Suprapubic skin (tissue), 3 donors: ENCODE data around the gene RALGPS2.

Experiments
- POLR2A ChIP-seq, 2 donors: fragments of 450-650 bp; IDR thresholded peaks; one replicate each; pipeline ENCODE4 v1.6.1; 2017; ENCODE audit warnings: antibody characterized with exemption in 2 of 2, mild to moderate bottlenecking in 2 of 2, moderate library complexity in 2 of 2
- TF ChIP-seq, protein P1 (sequence below), 2 donors: fragments of 200-600 bp in 1 of 2; fragments of 450-650 bp in 1 of 2; sonication (generic) in 1 of 2; IDR thresholded peaks; one replicate each; pipeline ENCODE4 v1.5.1; 2016 to 2019; ENCODE audit warnings: antibody characterized with exemption in 2 of 2, mild to moderate bottlenecking in 1 of 2, moderate library complexity in 1 of 2

GRCh38 chr1:178966312-178966711 is 241.3 kb downstream of the RALGPS2 start:
- no peak for TF ChIP-seq POLR2A (IDR thresholded peaks at IDR 0.05)
- TF ChIP-seq, protein P1, sequence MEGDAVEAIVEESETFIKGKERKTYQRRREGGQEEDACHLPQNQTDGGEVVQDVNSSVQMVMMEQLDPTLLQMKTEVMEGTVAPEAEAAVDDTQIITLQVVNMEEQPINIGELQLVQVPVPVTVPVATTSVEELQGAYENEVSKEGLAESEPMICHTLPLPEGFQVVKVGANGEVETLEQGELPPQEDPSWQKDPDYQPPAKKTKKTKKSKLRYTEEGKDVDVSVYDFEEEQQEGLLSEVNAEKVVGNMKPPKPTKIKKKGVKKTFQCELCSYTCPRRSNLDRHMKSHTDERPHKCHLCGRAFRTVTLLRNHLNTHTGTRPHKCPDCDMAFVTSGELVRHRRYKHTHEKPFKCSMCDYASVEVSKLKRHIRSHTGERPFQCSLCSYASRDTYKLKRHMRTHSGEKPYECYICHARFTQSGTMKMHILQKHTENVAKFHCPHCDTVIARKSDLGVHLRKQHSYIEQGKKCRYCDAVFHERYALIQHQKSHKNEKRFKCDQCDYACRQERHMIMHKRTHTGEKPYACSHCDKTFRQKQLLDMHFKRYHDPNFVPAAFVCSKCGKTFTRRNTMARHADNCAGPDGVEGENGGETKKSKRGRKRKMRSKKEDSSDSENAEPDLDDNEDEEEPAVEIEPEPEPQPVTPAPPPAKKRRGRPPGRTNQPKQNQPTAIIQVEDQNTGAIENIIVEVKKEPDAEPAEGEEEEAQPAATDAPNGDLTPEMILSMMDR (IDR thresholded peaks at IDR 0.05) = no peak
